ENCODE data around the gene CYP4B1.

GRCh38 chr1:46749404-46749803 lies 49.4 kb upstream of the CYP4B1 start:
- TF ChIP-seq CTCF (IDR thresholded peaks at IDR 0.05) (no peak), POLR2A (IDR thresholded peaks at IDR 0.05) (no peak), EP300 (IDR thresholded peaks at IDR 0.05) (no peak), POLR2AphosphoS5 (IDR thresholded peaks at IDR 0.05) (no peak)

Measured in sigmoid colon (tissue), 4 donors.